ENCODE results near the gene MAIP1. TPM values are rescaled to one million over a fixed set of nuclear protein-coding genes. Genes with fewer than 3 reads are reported as not detected.
A peak's percentile ranks its signal among the peaks of the same experiment; 100 is the strongest.

MAIP1 gene
- total RNA-seq, 1 donor from 2014 or later: 13.1 TPM

DNA sequence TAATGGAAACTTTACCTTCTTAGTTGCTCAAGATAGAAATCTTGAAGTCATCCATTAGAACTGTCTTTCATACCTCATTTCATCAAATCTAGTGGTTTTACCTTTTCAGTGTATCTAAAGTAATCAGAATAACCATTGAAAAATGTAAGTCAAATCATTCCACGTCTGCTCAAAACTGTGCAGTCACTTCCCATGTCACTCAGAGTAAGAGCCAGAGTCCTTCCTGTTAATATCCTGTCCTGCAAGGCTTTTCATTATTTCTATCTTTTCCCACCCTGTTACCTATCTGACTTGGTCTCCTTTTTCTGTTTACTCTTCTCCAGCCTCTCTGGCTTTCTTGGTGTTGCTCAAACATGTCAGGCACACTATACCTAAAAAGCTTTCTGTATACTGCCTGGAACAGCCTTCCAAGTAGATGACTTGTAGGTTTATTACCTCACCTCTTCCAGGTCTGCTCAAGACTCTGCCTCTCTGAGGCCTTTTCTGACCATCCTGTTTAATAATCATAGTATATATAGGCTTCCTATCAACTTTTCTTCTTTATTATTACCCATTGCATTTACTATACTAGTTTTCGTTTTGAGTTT, 40.9 kb upstream of the MAIP1 start:
- Histone ChIP-seq H3K4me1 (peaks cover 25% of the 10 kb centered on the region), H3K27ac (no peak overlapping the region), H3K36me3 (no peaks in the 10 kb centered on the region), H3K9me3 (no peaks in the 10 kb centered on the region), H3K4me3 (no peak overlapping the region), H3K27me3 (no peaks in the 10 kb centered on the region)
- no peak for ATAC-seq
- intact Hi-C loops (cut with DNase I): no loop called here
- no peak for DNase-seq
- TF ChIP-seq, protein P1, sequence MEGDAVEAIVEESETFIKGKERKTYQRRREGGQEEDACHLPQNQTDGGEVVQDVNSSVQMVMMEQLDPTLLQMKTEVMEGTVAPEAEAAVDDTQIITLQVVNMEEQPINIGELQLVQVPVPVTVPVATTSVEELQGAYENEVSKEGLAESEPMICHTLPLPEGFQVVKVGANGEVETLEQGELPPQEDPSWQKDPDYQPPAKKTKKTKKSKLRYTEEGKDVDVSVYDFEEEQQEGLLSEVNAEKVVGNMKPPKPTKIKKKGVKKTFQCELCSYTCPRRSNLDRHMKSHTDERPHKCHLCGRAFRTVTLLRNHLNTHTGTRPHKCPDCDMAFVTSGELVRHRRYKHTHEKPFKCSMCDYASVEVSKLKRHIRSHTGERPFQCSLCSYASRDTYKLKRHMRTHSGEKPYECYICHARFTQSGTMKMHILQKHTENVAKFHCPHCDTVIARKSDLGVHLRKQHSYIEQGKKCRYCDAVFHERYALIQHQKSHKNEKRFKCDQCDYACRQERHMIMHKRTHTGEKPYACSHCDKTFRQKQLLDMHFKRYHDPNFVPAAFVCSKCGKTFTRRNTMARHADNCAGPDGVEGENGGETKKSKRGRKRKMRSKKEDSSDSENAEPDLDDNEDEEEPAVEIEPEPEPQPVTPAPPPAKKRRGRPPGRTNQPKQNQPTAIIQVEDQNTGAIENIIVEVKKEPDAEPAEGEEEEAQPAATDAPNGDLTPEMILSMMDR (IDR thresholded peaks at IDR 0.05): no peak

GRCh38 chr2:199916980-199917379, 38.4 kb upstream of the MAIP1 start:
- Histone ChIP-seq H3K36me3 (no peaks in the 10 kb centered on the region), H3K27me3 (no peaks in the 10 kb centered on the region), H3K4me3 (no peak overlapping the region), H3K4me1 (peaks cover 19% of the 10 kb centered on the region), H3K27ac (no peak overlapping the region), H3K9me3 (no peaks in the 10 kb centered on the region)
- ATAC-seq (no peak), DNase-seq (no peak)
- TF ChIP-seq, protein P1 (IDR thresholded peaks at IDR 0.05): no peak
- intact Hi-C loops (cut with DNase I): no loop called here

GRCh38 chr2:199922856-199923255, 32.5 kb upstream of the MAIP1 start:
- Histone ChIP-seq H3K27ac (no peak overlapping the region), H3K4me1 (no peaks in the 10 kb centered on the region), H3K27me3 (no peaks in the 10 kb centered on the region), H3K36me3 (peaks cover 7% of the 10 kb centered on the region), H3K9me3 (no peaks in the 10 kb centered on the region), H3K4me3 (no peak overlapping the region)
- DNase-seq (no peak), ATAC-seq (peak; percentile 72)
- TF ChIP-seq, protein P1 (IDR thresholded peaks at IDR 0.05): no peak
- intact Hi-C loops (cut with DNase I): no loop called here

DNA sequence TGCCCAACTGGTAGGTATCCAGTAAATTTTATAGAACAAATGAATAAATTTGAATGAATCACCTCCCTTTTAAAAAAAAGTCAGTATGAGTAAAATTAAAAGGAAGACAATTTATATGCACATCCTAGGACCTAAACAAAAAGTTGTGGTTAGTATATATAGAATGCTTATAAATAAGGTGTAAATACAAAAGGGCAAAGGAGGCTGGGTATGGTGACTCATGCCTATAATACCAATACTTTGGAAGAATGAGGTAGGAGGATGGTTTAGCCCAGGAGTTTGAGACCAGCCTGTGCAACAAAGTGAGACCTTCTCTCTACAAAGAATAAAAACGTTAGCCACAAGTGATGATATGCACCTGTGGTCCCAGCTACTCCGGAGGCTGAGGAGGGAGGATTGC, 31.5 kb upstream of the MAIP1 start:
- TF ChIP-seq, protein P1 (IDR thresholded peaks at IDR 0.05): no peak
- peaks cover 7% of the 10 kb centered on the region for H3K36me3 ChIP-seq
- no peaks in the 10 kb centered on the region for H3K4me1 ChIP-seq
- intact Hi-C loops (cut with DNase I): no loop called here
- no peaks in the 10 kb centered on the region for H3K9me3 ChIP-seq
- DNase-seq (no peak), ATAC-seq (no peak)
- H3K27me3 ChIP-seq: no peaks in the 10 kb centered on the region
- no peak overlapping the region for H3K4me3 ChIP-seq
- no peak overlapping the region for H3K27ac ChIP-seq

- no peak for ATAC-seq
- TF ChIP-seq, protein P1 (IDR thresholded peaks at IDR 0.05): no peak
- no peaks in the 10 kb centered on the region for H3K4me1 ChIP-seq
- H3K9me3 ChIP-seq: no peaks in the 10 kb centered on the region
- H3K27me3 ChIP-seq: no peaks in the 10 kb centered on the region
- no peak overlapping the region for H3K27ac ChIP-seq
- intact Hi-C loops (cut with DNase I): no loop called here
- H3K36me3 ChIP-seq: peaks cover 15% of the 10 kb centered on the region
- DNase-seq: no peak
- no peak overlapping the region for H3K4me3 ChIP-seq
These were observed 28.6 kb upstream of the MAIP1 start for GRCh38 chr2:199926806-199927205.

GRCh38 chr2:199928226-199928625, 27.2 kb upstream of the MAIP1 start:
- Histone ChIP-seq H3K36me3 (peaks cover 29% of the 10 kb centered on the region), H3K27me3 (no peaks in the 10 kb centered on the region)
- no peak for DNase-seq

More at GRCh38 chr2:199928226-199928625, 27.2 kb upstream of the MAIP1 start:
- Histone ChIP-seq H3K4me1 (no peaks in the 10 kb centered on the region), H3K4me3 (no peak overlapping the region), H3K27ac (no peak overlapping the region), H3K9me3 (no peaks in the 10 kb centered on the region)
- TF ChIP-seq, protein P1 (IDR thresholded peaks at IDR 0.05): no peak
- no peak for ATAC-seq
- intact Hi-C loops (cut with DNase I): no loop called here

All from upper lobe of right lung (tissue), 1 donor.